Smooth muscle cell (in vitro differentiated cells): Measurements from ENCODE around the gene MYMK. TPM values are rescaled to one million over a fixed set of nuclear protein-coding genes. Genes with fewer than 3 reads are reported as not detected.

Experiments used
- DNase-seq: peaks from one replicate; lab custom pipeline; 2025; ENCODE audit not compliant: unreplicated experiment; lab: John Stamatoyannopoulos, UW
- H2AFZ ChIP-seq: fragments of 200-600 bp; sonication (generic); 2 replicates; pipeline ENCODE4 v1.6.0; 2016; ENCODE audit warnings: antibody characterized with exemption, low read depth, mild to moderate bottlenecking
- H3F3A ChIP-seq: fragments of 200-600 bp; sonication (generic); 2 replicates; pipeline ENCODE4 v1.6.0; 2017; ENCODE audit warnings: antibody characterized with exemption, low read depth
- H3K27ac ChIP-seq: fragments of 200-600 bp; sonication (generic); 2 replicates; pipeline ENCODE4 v1.5.1; 2016; ENCODE audit warnings: low read depth, mild to moderate bottlenecking
- H3K27me3 ChIP-seq: fragments of 200-600 bp; sonication (generic); 2 replicates; pipeline ENCODE4 v1.6.1; 2016; ENCODE audit warnings: low read depth, mild to moderate bottlenecking
- H3K36me3 ChIP-seq: fragments of 200-600 bp; sonication (generic); 2 replicates; pipeline ENCODE4 v1.5.1; 2016; ENCODE audit warnings: low read depth
- H3K4me1 ChIP-seq: fragments of 200-600 bp; sonication (generic); 2 replicates; pipeline ENCODE4 v1.5.1; 2016; ENCODE audit warnings: low read depth
- H3K4me2 ChIP-seq: fragments of 200-600 bp; sonication (generic); 2 replicates; pipeline ENCODE4 v1.6.0; 2016; ENCODE audit warnings: mild to moderate bottlenecking
- H3K4me3 ChIP-seq: fragments of 200-600 bp; sonication (generic); 2 replicates; pipeline ENCODE4 v1.5.1; 2016; ENCODE audit warnings: mild to moderate bottlenecking
- H3K79me2 ChIP-seq: fragments of 200-600 bp; sonication (generic); 2 replicates; pipeline ENCODE4 v1.6.0; 2016; ENCODE audit warnings: low read depth, mild to moderate bottlenecking
- H3K9ac ChIP-seq: fragments of 200-600 bp; sonication (generic); 2 replicates; pipeline ENCODE4 v1.6.0; 2016; ENCODE audit warnings: low read depth
- H3K9me3 ChIP-seq: fragments of 200-600 bp; sonication (generic); replicated peaks from 2 replicates; pipeline ENCODE4 v1.5.1; 2016; ENCODE audit warnings: low read depth
- H4K20me1 ChIP-seq: fragments of 200-600 bp; sonication (generic); 2 replicates; pipeline ENCODE4 v1.6.0; 2016; ENCODE audit warnings: low read depth
- WGBS: methylation state at CpG from one replicate; pipeline ENCODE4 v1.1.7; 2016; ENCODE audit warnings: low lambda C conversion rate; 5-methylcytosine and 5-hydroxymethylcytosine counted together
- polyA plus RNA-seq: library from polyadenylated mRNA; unstranded; fragments of >200 nt; fragmentation: Nextera tagmentation; extraction: Ambion mirVana; gene quantifications from 2 replicates; pipeline ENCODE4 v1.2.1, GENCODE V29; 2016
- total RNA-seq: library from RNA; depleted of rRNA; stranded (reverse); fragments of >200 nt; gene quantifications from 2 replicates; pipeline ENCODE4 v1.2.3, GENCODE V29; 2014
- TF ChIP-seq, protein P1 (sequence below): fragments of 200-600 bp; sonication (generic); IDR thresholded peaks from 2 replicates; pipeline ENCODE4 v1.5.1; 2017; ENCODE audit warnings: borderline replicate concordance, mild to moderate bottlenecking, antibody characterized with exemption; ENCODE audit not compliant: insufficient read depth, poor library complexity, severe bottlenecking

The MYMK gene
- total and polyA plus RNA-seq, 2 experiments from 2014 or later, result not detected

DNA sequence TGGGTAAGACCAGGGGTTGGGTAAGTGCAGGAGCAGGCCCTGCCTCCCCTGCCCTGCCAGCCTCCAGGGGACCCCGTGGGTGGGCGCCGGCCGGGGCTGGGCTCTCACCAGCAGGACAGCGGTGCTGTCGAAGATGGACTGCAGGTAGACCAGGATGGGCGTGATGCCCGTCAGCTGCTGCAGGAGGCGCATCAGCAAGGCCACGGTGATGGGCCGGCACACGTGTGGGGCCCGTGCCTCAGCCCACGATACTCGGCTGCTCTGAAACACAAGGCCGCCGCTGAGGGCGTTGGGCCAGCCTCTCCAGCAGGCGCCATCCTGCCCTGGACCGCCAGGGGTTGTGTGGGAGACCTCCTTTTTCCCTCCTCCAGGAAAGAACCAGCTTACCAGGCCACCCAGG, 49.9 kb downstream of the MYMK start:
- Histone ChIP-seq H3K4me2 (no peak overlapping the region), H4K20me1 (peaks cover 15% of the 10 kb centered on the region), H2AFZ (no peak overlapping the region), H3K9me3 (no peaks in the 10 kb centered on the region), H3K36me3 (no peaks in the 10 kb centered on the region), H3K27me3 (no peaks in the 10 kb centered on the region), H3K27ac (no peak overlapping the region), H3K4me1 (peaks cover 11% of the 10 kb centered on the region), H3K79me2 (peaks cover 12% of the 10 kb centered on the region), H3K9ac (no peak overlapping the region), H3F3A (no peaks in the 10 kb centered on the region), H3K4me3 (no peak overlapping the region)
- DNase-seq, result no peak
- 97% methylated on average over 13 of the region's 20 CpGs for WGBS
- TF ChIP-seq, protein P1, sequence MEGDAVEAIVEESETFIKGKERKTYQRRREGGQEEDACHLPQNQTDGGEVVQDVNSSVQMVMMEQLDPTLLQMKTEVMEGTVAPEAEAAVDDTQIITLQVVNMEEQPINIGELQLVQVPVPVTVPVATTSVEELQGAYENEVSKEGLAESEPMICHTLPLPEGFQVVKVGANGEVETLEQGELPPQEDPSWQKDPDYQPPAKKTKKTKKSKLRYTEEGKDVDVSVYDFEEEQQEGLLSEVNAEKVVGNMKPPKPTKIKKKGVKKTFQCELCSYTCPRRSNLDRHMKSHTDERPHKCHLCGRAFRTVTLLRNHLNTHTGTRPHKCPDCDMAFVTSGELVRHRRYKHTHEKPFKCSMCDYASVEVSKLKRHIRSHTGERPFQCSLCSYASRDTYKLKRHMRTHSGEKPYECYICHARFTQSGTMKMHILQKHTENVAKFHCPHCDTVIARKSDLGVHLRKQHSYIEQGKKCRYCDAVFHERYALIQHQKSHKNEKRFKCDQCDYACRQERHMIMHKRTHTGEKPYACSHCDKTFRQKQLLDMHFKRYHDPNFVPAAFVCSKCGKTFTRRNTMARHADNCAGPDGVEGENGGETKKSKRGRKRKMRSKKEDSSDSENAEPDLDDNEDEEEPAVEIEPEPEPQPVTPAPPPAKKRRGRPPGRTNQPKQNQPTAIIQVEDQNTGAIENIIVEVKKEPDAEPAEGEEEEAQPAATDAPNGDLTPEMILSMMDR, result no peak

DNA sequence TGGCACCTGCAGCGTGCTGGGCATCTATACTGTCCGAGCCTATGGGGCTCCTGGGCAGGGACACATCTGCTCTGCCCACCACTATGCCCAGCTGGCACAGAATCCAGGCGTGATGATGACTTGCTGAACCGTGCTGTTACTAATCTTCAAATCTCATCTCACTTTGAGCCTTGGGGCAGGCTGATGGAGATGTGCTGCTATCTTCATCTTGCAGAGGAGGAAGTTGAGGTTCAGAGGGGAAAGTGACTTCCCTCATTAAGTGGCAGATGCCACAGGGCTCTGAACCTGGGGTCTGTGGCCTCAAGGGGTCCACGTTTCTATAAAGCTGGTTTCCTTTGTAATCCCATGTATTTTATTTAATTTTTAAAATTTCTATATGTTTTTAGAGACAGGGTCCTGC, 50.5 kb downstream of the MYMK start:
- peaks cover 11% of the 10 kb centered on the region for H3K4me1 ChIP-seq
- no peak for DNase-seq
- no peak overlapping the region for H2AFZ ChIP-seq
- H4K20me1 ChIP-seq, result peaks cover 15% of the 10 kb centered on the region
- H3K4me2 ChIP-seq, result no peak overlapping the region
- no peaks in the 10 kb centered on the region for H3K9me3 ChIP-seq
- H3K9ac ChIP-seq, result no peak overlapping the region
- 96% methylated on average over 5 of the region's 5 CpGs for WGBS
- H3K27ac ChIP-seq, result no peak overlapping the region
- H3K4me3 ChIP-seq, result no peak overlapping the region
- H3F3A ChIP-seq, result no peaks in the 10 kb centered on the region
- no peaks in the 10 kb centered on the region for H3K27me3 ChIP-seq
- peaks cover 12% of the 10 kb centered on the region for H3K79me2 ChIP-seq
- TF ChIP-seq, protein P1, result no peak
- no peaks in the 10 kb centered on the region for H3K36me3 ChIP-seq

DNA sequence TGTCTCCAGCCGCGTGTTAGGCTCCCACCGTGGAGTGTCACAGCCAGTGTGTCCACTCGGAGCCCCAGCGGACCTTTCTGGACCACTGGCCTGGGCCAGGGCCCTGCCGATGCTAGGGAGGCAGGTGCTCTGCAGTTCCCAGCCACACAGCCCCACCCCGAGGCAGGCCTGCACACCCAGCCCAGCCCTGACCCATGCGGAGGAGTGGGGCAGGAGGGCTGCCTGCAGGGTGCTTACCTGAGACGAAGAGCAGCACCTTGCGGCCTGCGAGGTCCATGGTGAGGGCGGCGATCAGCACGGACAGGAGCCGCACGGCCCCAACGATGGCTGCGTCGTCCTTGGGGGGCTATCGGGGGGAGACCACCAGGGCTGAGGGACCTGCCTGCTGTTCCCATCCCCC, 51.0 kb downstream of the MYMK start:
- peaks cover 15% of the 10 kb centered on the region for H4K20me1 ChIP-seq
- H3F3A ChIP-seq, result no peaks in the 10 kb centered on the region
- H3K79me2 ChIP-seq, result peaks cover 11% of the 10 kb centered on the region
- no peak overlapping the region for H3K4me2 ChIP-seq
- H3K27ac ChIP-seq, result no peak overlapping the region
- WGBS, result 96% methylated on average over 20 of the region's 20 CpGs
- H3K27me3 ChIP-seq, result no peaks in the 10 kb centered on the region
- no peak for DNase-seq
- H2AFZ ChIP-seq, result no peak overlapping the region
- H3K4me1 ChIP-seq, result peaks cover 10% of the 10 kb centered on the region
- TF ChIP-seq, protein P1, result no peak
- H3K9me3 ChIP-seq, result no peaks in the 10 kb centered on the region
- H3K4me3 ChIP-seq, result no peak overlapping the region
- H3K9ac ChIP-seq, result no peak overlapping the region
- no peaks in the 10 kb centered on the region for H3K36me3 ChIP-seq

DNA sequence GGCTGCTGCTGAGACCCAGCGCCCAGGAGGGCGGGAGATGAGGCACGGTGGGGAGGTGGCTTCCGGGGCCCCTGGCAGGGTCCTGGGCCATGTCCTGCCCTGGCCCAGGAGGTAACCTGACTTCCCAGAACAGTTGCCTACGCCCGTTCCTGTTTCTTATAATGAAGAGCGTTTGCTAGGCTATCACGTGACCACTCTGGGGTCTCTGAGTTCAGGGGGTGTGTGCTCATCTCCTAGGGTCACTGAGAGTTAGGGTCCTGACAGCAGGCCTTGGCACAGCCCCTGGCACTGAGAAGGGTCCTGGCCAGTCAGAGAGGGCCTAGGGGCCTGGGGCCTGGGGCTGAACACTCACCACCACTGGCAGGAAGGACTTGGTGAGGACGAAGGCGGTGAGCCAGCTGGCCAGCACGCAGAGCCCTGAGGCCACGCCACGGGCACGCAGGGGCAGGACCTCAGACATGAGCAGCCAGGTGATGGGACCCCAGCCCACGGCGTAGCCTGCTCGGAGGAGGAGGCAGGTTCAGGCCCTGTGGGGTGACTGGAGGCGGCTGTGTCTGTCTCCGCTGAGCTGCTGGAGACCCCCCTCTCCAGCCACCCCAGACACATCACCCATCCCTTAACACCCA, 51.9 kb downstream of the MYMK start:
- Histone ChIP-seq H3F3A (no peaks in the 10 kb centered on the region), H3K4me3 (no peak overlapping the region), H3K4me1 (peaks cover 1% of the 10 kb centered on the region), H3K9me3 (no peaks in the 10 kb centered on the region), H3K36me3 (no peaks in the 10 kb centered on the region), H4K20me1 (peaks cover 15% of the 10 kb centered on the region), H2AFZ (no peak overlapping the region), H3K27me3 (no peaks in the 10 kb centered on the region), H3K4me2 (no peak overlapping the region), H3K27ac (no peak overlapping the region), H3K79me2 (peaks cover 2% of the 10 kb centered on the region), H3K9ac (no peak overlapping the region)
- TF ChIP-seq, protein P1, result no peak
- no peak for DNase-seq
- WGBS, result 99% methylated on average over 19 of the region's 19 CpGs
